HUES48 (cell line): ENCODE results near the gene FOXN4.
A peak's percentile ranks its signal among the peaks of the same experiment; 100 is the strongest.

Experiments
- H3K27ac ChIP-seq: one replicate; pipeline ENCODE4 v1.7.0; 2013; ENCODE audit warnings: low read depth, low read length, inconsistent platforms
- H3K27me3 ChIP-seq: 2 replicates; pipeline ENCODE4 v1.6.1; 2013; ENCODE audit warnings: mild to moderate bottlenecking, low read length; ENCODE audit not compliant: control insufficient read depth, insufficient read depth
- H3K36me3 ChIP-seq: 2 replicates; pipeline ENCODE4 v1.6.1; 2013; ENCODE audit warnings: low read length; ENCODE audit not compliant: control insufficient read depth, insufficient read depth
- H3K4me1 ChIP-seq: 2 replicates; pipeline ENCODE4 v1.6.1; 2013; ENCODE audit warnings: mild to moderate bottlenecking, low read length; ENCODE audit not compliant: control insufficient read depth, insufficient read depth
- H3K4me3 ChIP-seq: 2 replicates; pipeline ENCODE4 v1.5.1; 2013; ENCODE audit warnings: mild to moderate bottlenecking, low read depth, low read length
- H3K9ac ChIP-seq: 2 replicates; pipeline ENCODE4 v1.6.1; 2013; ENCODE audit warnings: mild to moderate bottlenecking, low read depth, low read length, moderate library complexity
- H3K9me3 ChIP-seq: 2 replicates; pipeline ENCODE4 v1.6.1; 2013; ENCODE audit warnings: low read length; ENCODE audit not compliant: control insufficient read depth, insufficient read depth

The FOXN4 gene, protein sequence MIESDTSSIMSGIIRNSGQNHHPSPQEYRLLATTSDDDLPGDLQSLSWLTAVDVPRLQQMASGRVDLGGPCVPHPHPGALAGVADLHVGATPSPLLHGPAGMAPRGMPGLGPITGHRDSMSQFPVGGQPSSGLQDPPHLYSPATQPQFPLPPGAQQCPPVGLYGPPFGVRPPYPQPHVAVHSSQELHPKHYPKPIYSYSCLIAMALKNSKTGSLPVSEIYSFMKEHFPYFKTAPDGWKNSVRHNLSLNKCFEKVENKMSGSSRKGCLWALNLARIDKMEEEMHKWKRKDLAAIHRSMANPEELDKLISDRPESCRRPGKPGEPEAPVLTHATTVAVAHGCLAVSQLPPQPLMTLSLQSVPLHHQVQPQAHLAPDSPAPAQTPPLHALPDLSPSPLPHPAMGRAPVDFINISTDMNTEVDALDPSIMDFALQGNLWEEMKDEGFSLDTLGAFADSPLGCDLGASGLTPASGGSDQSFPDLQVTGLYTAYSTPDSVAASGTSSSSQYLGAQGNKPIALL

DNA sequence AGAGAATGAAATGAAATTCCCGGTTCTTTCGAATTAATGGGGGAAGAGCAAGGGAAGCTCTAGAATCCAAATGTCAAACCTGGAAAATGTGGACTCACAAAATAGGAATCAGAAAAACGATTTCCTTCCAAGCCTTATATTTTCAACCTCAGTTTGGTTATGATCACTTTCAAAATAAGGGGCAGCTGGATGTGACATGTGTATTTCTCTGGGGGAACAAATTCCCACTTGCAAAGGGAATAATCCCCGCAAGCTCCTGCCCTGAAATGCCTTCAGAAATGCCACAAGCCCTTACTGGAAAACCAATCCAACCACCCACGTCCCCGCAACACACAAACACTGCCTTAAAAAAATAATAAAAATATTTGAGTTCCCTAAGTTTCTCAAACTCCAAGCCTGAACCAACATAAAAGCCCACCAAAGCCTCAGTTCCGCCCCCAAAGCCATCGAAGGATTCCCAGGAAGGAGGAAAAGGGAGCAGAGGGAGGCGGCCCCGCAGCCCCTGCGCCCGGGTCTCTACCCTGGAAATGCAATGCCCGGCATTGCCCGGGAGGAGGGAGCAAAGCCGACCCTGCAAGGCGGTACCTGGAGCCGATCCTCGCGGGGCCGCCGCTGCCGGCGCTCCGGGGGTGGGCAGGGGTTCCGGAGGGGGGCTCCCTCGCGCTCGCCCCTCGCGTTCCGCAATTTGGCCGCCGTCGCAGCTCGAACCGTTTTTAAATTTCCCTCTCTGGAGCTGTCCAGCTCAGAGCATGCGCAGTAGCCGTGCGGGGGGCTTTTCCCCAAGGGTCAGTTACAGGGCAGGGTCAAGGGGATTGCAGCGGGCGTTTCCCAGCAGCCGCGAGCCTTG, at the start of gene FOXN4:
TSS of gene FOXN4 (minus strand) at position 751 of the 847 bp plus-strand sequence. CDS start 963 bp downstream, outside the sequence.
- Histone ChIP-seq H3K27me3 (peaks cover 56% of the 10 kb centered on the region), H3K36me3 (no peaks in the 10 kb centered on the region), H3K4me1 (peaks cover 4% of the 10 kb centered on the region; the same call in 1 of the 2 replicates), H3K27ac (no peak within 1 kb of the TSS), H3K9me3 (no peaks in the 10 kb centered on the region), H3K9ac (no peak within 1 kb of the TSS), H3K4me3 (peak within 1 kb of the TSS; percentile 66)

DNA sequence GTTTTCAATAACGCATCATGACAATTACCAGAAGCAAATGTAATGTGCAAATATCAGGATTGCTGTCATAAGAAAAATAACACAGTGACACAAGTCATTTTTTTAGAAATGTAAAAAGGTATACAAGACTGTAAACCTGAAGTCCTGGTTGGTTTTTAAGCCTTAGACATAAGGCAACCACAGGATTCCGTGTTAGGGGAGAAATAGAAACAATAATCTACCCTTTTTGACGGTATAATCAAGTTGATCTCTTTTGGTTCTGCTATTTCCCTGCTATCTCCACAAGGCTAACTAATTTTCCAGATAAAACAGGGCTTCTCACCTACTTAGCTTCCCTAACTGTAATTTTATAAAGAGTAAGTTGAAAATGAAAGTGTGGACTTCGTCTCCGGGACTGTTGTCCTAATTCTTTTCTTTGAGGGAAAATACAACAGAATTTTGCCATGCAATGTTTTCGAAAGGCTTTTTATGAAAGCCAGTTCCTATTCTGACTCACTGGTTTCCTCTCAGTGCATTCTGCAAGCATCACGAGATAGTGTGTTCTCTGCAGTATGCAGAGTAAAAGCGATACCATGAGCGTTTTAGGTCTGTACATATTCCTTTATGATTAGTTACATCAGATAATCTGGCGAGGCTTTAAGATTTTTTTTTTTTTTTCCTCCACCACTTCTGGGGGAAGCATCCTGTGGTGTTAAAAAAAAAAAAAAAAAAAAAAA, 49.2 kb upstream of the FOXN4 start:
- H3K27ac ChIP-seq, result no peak overlapping the region
- H3K4me3 ChIP-seq, result no peak overlapping the region
- H3K9ac ChIP-seq, result no peak overlapping the region

GRCh38 chr12:109357032-109357431, 47.9 kb upstream of the FOXN4 start:
- Histone ChIP-seq H3K9me3 (no peaks in the 10 kb centered on the region), H3K4me1 (no peaks in the 10 kb centered on the region), H3K4me3 (no peak overlapping the region), H3K27ac (no peak overlapping the region), H3K9ac (no peak overlapping the region), H3K36me3 (no peaks in the 10 kb centered on the region), H3K27me3 (no peaks in the 10 kb centered on the region)

More for the DNA sequence above, 49.2 kb upstream of the FOXN4 start:
- Histone ChIP-seq H3K4me1 (no peaks in the 10 kb centered on the region), H3K9me3 (no peaks in the 10 kb centered on the region), H3K36me3 (no peaks in the 10 kb centered on the region), H3K27me3 (no peaks in the 10 kb centered on the region)

GRCh38 chr12:109356577-109356976, 47.5 kb upstream of the FOXN4 start:
- no peaks in the 10 kb centered on the region for H3K4me1 ChIP-seq
- H3K9ac ChIP-seq, result no peak overlapping the region
- no peaks in the 10 kb centered on the region for H3K9me3 ChIP-seq
- H3K27me3 ChIP-seq, result no peaks in the 10 kb centered on the region
- no peak overlapping the region for H3K27ac ChIP-seq
- no peak overlapping the region for H3K4me3 ChIP-seq
- H3K36me3 ChIP-seq, result no peaks in the 10 kb centered on the region

DNA sequence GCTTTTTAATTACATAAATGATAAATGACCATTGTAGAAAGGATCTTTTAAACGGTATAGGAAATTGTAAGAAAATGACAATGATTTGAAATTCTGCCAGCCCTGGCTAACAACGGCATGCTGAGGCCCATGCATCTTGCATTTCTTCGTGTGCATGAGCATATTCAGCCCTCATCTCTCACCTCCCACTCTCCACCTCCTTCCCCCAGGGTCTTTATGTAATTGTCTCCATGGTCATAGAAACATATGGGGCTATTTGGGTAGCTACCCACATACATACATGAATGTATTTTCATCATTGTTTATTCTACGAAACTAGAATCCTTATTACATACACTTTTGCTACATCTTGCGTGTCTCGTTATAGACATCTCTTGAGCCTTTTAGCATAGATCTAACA, 43.1 kb upstream of the FOXN4 start:
- no peak overlapping the region for H3K4me3 ChIP-seq
- H3K27me3 ChIP-seq, result no peaks in the 10 kb centered on the region
- no peaks in the 10 kb centered on the region for H3K36me3 ChIP-seq
- H3K9ac ChIP-seq, result no peak overlapping the region
- H3K9me3 ChIP-seq, result no peaks in the 10 kb centered on the region
- H3K4me1 ChIP-seq, result no peaks in the 10 kb centered on the region
- H3K27ac ChIP-seq, result no peak overlapping the region

DNA sequence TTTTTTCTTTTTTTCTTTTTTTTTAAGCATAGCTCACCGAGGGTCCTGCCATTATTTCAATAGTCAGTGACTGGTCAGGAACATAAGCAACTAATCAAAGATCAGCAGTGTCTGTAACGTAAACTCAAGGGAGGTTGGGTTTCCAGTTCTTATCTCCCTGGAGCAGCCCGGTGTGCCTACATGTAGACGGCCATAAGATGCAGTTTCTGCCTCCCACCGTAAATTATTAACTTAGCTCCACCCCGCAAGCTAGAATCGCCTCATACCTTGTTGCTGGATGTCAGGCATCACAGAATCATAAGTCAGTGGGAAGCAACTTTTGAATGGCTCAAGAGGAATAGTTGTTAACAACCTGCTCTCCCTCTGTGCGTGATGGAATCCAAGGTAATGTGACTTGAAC, 38.5 kb upstream of the FOXN4 start, which contains the start of gene MYO1H:
TSS of gene MYO1H (plus strand) at position 312 of the 400 bp plus-strand sequence. CDS start at position 373, 61 bp downstream.
- Histone ChIP-seq H3K36me3 (no peaks in the 10 kb centered on the region), H3K4me3 (no peak within 1 kb of the TSS), H3K9me3 (no peaks in the 10 kb centered on the region), H3K27me3 (no peaks in the 10 kb centered on the region), H3K4me1 (no peaks in the 10 kb centered on the region), H3K9ac (no peak within 1 kb of the TSS), H3K27ac (no peak within 1 kb of the TSS)

DNA sequence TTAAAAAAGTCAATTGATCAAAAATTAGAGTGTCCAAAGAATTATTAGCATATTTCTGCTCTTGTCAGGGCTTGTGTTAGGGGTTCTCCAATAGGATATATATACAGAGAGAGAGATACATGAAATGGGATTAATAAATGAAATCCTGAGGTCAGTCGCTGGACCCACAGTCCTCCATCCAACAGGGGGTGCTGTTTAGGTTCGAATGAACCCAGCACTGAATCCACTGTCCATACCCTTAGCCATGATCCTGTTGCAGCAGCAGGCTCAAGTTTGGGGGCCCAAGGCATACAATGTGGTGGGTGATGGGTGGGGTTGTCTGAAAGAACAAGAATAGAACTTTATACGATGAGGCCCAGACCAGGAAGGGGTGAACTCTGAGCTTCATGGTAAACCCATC, 37.8 kb upstream of the FOXN4 start:
- Histone ChIP-seq H3K9me3 (no peaks in the 10 kb centered on the region), H3K27ac (no peak overlapping the region), H3K27me3 (no peaks in the 10 kb centered on the region), H3K4me3 (no peak overlapping the region), H3K4me1 (no peaks in the 10 kb centered on the region), H3K36me3 (no peaks in the 10 kb centered on the region), H3K9ac (no peak overlapping the region)

DNA sequence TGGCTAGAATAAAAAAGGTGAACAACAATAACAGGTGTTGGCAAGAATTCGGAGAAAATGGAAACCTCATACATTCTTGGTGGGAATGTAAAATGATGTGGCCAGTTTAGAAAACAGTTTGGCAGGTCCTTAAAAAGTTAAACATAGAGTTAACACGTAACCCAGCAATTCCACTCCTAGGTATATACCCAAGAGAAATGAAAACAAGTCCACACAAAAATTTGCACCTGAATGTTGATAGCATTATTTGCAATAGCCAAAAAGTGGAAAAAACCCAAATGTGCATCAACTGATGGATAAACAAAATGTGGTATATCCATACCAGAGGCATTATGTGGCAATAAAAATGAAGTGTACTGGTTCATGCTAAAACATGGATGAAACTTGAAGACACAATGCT, 36.3 kb upstream of the FOXN4 start:
- H3K4me1 ChIP-seq, result no peaks in the 10 kb centered on the region
- H3K9ac ChIP-seq, result no peak overlapping the region
- no peaks in the 10 kb centered on the region for H3K27me3 ChIP-seq
- H3K36me3 ChIP-seq, result no peaks in the 10 kb centered on the region
- no peak overlapping the region for H3K27ac ChIP-seq
- no peaks in the 10 kb centered on the region for H3K9me3 ChIP-seq
- H3K4me3 ChIP-seq, result no peak overlapping the region

DNA sequence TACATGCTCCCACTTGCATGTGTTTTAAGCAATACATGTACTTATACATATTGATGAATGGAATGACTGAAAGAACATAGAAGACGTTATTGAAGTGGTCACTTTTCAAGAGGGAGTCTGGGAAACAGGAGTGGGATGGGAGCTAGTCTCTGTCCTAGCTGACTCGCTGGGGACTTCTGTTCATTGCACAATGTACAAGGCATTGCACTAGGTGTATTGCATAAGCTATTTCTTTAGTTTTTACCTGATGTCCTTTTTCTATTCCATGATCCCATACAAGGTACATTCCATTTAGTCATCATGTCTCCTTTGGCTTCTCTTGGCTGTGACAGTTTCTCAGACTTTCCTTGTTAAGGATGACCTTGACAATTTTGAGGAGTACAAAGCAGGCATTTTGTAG, 34.6 kb upstream of the FOXN4 start:
- Histone ChIP-seq H3K27me3 (no peaks in the 10 kb centered on the region), H3K4me3 (no peak overlapping the region), H3K27ac (no peak overlapping the region), H3K9ac (no peak overlapping the region), H3K36me3 (no peaks in the 10 kb centered on the region), H3K9me3 (no peaks in the 10 kb centered on the region), H3K4me1 (no peaks in the 10 kb centered on the region)

GRCh38 chr12:109336593-109336992, 27.5 kb upstream of the FOXN4 start:
- Histone ChIP-seq H3K36me3 (no peaks in the 10 kb centered on the region), H3K9me3 (no peaks in the 10 kb centered on the region), H3K4me1 (peaks cover 2% of the 10 kb centered on the region; the same call in 1 of the 2 replicates), H3K27me3 (no peaks in the 10 kb centered on the region), H3K27ac (no peak overlapping the region), H3K4me3 (no peak overlapping the region), H3K9ac (no peak overlapping the region)
